GM21723 (cell line): ENCODE measurements around the gene NADSYN1.
A peak's percentile ranks its signal among the peaks of the same experiment; 100 is the strongest.
"Not testable (repeated sequence)": the region's sequence is repeated elsewhere in the genome, so short reads cannot be mapped to it uniquely, and the experiment has no call there.

Source experiments
- ATAC-seq: cut with Tn5 transposase; IDR thresholded peaks from one replicate; pipeline ENCODE4 v1.9.1; 2021; ENCODE audit warnings: mild to moderate bottlenecking, moderate library complexity; ENCODE audit not compliant: unreplicated experiment

Gene NADSYN1

GRCh38 chr11:71453037-71453917 lies at the start of gene NADSYN1:
TSS of gene NADSYN1 (plus strand) at chr11:71453203. CDS start at chr11:71453297, 94 bp downstream.
- peak; percentile 45 for ATAC-seq

- ATAC-seq: no peak
Observed at GRCh38 chr11:71404209-71404608, 48.8 kb upstream of the NADSYN1 start.

GRCh38 chr11:71406681-71407080 lies 46.3 kb upstream of the NADSYN1 start:
- ATAC-seq: no peak

- ATAC-seq: no peak
Observed at GRCh38 chr11:71407356-71407755, 45.6 kb upstream of the NADSYN1 start.

- no peak for ATAC-seq
Observed at GRCh38 chr11:71408826-71409225, 44.2 kb upstream of the NADSYN1 start.

- ATAC-seq: no peak
Observed at GRCh38 chr11:71410363-71410966, 42.5 kb upstream of the NADSYN1 start.

- ATAC-seq: no peak
Observed at GRCh38 chr11:71414645-71415044, 38.4 kb upstream of the NADSYN1 start.

- ATAC-seq: peak; percentile 76
Observed at GRCh38 chr11:71418643-71419042, 34.4 kb upstream of the NADSYN1 start.

- ATAC-seq: no peak
Observed at GRCh38 chr11:71420455-71421241, 32.4 kb upstream of the NADSYN1 start.

GRCh38 chr11:71421392-71421950 lies 31.5 kb upstream of the NADSYN1 start:
- no peak for ATAC-seq

- not testable (repeated sequence) for ATAC-seq
Observed at GRCh38 chr11:71422318-71422717, 30.7 kb upstream of the NADSYN1 start.

- ATAC-seq: no peak
Observed at GRCh38 chr11:71423181-71423790, 29.7 kb upstream of the NADSYN1 start.

- no peak for ATAC-seq
Observed at GRCh38 chr11:71425409-71425808, 27.6 kb upstream of the NADSYN1 start.

GRCh38 chr11:71425860-71426259 lies 27.1 kb upstream of the NADSYN1 start:
- no peak for ATAC-seq

GRCh38 chr11:71426413-71426812 lies 26.6 kb upstream of the NADSYN1 start:
- no peak for ATAC-seq

- ATAC-seq: no peak
Observed at GRCh38 chr11:71428861-71429435, 24.1 kb upstream of the NADSYN1 start.

GRCh38 chr11:71429701-71430100 lies 23.3 kb upstream of the NADSYN1 start:
- ATAC-seq: no peak

- no peak for ATAC-seq
Observed at GRCh38 chr11:71430166-71430565, 22.8 kb upstream of the NADSYN1 start.

- ATAC-seq: no peak
Observed at GRCh38 chr11:71431271-71431670, 21.7 kb upstream of the NADSYN1 start.
